ENCODE data around the gene STAB1.

The STAB1 gene, protein sequence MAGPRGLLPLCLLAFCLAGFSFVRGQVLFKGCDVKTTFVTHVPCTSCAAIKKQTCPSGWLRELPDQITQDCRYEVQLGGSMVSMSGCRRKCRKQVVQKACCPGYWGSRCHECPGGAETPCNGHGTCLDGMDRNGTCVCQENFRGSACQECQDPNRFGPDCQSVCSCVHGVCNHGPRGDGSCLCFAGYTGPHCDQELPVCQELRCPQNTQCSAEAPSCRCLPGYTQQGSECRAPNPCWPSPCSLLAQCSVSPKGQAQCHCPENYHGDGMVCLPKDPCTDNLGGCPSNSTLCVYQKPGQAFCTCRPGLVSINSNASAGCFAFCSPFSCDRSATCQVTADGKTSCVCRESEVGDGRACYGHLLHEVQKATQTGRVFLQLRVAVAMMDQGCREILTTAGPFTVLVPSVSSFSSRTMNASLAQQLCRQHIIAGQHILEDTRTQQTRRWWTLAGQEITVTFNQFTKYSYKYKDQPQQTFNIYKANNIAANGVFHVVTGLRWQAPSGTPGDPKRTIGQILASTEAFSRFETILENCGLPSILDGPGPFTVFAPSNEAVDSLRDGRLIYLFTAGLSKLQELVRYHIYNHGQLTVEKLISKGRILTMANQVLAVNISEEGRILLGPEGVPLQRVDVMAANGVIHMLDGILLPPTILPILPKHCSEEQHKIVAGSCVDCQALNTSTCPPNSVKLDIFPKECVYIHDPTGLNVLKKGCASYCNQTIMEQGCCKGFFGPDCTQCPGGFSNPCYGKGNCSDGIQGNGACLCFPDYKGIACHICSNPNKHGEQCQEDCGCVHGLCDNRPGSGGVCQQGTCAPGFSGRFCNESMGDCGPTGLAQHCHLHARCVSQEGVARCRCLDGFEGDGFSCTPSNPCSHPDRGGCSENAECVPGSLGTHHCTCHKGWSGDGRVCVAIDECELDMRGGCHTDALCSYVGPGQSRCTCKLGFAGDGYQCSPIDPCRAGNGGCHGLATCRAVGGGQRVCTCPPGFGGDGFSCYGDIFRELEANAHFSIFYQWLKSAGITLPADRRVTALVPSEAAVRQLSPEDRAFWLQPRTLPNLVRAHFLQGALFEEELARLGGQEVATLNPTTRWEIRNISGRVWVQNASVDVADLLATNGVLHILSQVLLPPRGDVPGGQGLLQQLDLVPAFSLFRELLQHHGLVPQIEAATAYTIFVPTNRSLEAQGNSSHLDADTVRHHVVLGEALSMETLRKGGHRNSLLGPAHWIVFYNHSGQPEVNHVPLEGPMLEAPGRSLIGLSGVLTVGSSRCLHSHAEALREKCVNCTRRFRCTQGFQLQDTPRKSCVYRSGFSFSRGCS (N-terminal part only)

DNA sequence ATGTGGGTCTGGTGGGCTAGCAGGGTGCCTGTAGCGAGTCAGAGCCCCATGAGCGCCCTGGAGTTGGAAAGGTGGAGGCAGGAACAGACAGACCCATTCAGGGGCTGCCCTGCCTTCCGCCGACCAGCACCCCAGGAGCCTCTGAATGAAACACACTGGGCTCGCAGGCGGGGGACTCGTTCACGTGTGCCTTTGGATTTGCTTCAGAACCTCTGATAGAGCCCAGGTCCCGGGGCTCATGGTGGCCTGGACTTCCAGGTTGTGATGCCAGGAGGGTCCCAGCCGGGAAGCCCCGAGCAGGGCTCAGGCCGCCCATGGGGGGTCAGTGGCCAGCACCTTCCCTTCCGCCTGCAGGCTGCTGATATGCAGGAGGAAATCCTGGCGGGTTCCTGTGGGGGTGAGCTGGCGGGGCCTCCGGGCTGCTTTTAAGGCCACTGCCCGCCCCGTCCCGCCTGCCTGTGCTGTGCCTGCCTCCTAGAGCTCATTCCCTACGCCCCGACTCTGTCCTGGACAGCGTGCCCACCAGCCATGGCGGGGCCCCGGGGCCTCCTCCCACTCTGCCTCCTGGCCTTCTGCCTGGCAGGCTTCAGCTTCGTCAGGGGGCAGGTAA is at the start of gene STAB1:
Gene STAB1 (plus strand): TSS at position 453 of the 610 bp plus-strand sequence. CDS start 76 bp downstream, at position 529.
- DNase-seq (ENCODE audit: low read depth in 2 of 2): no peak

DNA sequence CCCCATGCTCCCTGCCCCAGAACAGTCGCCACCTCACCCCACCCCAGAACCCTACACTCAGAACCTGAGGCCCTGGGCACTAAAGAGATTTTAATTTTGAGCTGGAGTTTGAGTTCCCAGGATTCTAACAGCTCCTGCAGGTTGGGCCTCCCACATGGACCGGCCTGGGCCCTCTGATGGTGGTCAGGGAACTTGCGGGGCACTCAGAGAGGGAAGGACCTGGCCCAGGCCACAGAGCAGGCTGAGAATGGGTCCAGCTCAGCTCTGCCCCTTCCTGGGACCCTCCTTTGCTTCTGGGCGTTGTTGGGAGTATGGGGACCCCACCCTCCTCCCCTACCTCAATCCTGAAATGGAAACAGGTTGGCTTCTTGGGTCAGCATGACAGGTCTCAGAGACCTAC is 49.1 kb upstream of the STAB1 start:
- DNase-seq (ENCODE audit: low read depth in 2 of 2): no peak

DNA sequence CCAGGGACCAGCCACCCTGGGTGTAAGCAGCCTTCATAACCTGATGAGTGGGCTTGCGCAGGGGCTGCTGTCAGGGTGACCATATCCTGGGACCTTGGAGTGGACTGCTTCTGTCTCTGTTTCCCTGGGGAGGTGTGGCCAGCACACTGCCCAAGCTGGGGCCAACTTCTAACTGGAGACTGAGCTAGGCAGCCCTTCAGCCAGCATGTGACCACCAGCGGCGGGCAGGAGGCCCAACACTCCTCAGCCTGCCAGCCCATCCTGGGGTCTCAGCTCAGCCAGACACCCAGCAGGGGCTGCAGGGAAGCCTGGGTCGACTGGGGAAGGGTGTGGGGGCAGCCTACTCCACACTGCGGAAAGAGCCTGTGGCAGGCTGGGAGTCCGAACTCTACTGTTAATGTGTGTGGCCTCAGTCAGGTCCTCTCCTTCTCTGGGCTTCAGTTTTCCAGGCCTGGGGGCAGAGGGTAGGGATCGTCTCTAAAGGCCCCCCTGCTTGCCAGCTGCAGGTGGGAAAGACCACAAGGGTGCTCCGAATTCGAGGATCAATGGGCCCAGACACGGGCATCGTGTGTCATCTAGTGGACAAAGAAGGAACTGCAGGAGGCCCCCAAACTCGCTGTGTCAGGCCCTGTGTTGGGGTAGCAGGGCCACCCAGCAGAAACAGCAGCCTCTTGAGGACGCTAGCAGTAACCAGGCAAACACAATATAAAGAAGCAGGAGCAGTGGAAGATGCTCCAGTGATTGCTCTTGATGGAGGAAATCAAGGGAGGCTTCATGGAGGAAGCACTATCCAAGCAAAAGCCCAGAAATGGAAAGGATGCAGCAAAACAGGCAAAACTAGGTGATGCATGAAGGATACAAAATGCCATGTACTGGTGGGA is 48.3 kb upstream of the STAB1 start:
- peak; percentile 61 to 72 for DNase-seq (ENCODE audit: low read depth in 2 of 2)

DNA sequence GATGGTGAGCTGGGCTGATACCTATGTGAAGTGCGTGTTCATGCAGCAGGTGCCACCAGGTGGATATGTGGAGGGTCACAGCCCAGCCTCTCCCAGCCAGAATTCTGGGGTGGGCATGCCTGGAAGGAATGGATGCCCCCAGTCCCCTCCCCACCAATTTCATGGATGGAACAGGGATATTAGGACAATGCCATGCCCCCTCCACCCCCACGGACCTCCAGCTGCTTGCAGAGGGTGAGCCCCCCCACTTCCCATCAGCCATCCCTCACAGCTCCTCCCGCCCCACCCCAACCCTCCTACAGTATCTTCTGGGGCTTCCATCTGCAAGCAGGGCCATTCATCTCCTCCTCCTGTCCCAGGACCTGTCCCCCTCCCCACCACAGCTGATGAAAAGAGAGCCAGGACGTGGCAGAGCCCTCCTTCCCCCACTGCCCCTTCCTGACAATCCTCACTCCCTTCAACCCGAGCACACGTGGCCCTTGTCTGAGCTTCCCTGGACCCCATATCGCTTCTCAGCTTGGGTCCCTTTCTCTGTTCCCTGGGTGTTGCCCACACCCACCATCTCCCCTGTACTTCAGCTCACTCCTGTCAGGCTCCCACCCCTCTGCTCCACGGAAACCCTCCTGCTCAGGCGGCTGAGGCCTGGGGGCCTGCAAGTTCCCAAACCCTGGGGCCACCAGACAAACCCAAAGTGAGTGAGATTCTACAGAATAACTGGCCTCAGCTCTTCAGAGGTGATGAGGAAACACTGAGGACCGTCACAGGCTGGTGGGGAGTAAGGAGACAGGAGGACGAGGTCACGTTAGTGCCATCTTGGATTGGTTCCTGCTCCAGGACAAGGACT is 47.4 kb upstream of the STAB1 start:
- DNase-seq (ENCODE audit: low read depth in 2 of 2): no peak

DNA sequence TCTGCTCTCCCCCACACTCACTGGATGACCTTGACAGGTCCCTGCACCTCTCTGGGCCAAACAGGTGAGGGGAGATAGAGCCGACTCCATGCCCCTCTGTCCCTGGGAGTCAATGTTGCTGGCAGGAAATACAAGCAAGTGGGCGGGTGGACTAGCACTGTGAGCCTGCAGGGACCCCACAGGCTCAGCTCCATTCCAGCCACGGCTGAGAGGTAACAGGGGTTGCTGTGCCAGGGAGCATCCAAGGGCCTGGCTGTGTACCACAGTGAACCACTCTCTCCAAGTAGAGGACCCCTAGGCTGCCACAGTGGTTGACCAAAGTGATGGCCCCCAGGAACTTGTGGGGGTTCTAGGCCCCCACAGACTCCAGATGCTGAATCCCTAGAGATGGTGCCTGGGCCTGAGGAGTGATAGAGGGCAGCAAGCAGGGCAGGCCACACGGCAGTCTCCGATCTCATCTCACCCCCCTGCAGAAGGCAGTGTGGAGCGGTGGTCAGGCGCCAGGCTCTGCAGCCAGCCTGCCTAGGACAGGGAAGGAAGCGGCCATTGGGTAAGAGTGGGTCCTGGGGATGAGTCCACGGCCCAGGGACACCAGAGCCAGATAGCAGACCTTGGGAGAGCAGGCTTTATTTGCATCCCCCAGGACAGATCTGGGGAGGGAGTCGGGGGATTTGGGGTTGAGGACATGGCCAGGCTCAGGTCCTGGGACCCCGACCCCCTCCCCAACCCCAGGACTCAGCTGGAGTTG is 44.5 kb upstream of the STAB1 start:
- DNase-seq (ENCODE audit: low read depth in 2 of 2): no peak

DNA sequence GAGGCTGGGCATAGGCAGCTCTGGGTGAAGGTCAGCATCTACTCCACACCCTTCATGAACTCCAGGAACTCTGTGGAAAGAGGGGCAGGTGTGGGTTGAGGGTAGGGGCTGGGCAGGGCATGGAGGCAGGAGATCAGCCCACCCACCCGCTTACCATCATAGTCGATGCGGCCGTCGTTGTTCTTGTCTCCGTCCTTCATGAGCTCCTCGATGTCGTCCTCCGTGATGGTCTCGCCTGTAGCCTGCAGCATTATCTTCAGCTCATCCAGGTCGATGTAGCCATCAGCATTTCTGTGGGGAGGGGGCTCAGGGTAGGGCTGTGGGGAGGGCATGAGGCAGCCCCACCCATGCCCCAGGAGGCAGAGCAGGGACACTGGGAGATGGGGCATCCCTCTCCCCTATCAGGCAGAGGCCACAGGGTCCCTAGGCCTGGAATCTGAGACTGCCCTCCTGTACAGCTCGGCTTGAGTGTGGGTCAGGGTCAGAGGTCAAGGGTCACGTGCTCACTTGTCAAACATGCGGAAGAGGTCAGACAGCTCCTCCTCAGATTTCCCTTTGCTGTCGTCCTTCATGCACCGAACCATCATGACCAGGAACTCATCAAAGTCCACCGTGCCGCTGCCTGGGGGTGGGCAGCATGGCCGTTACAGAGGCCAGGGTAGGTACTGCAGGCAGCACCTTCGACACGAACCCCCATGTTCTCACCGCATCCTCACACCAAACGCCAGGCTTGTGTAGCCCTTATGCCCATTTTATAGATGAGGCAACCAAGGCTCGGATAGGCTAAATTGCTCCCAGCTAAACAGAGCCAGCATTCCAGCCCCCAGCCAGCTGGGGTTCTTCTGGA is 43.7 kb upstream of the STAB1 start:
- no peak for DNase-seq (ENCODE audit: low read depth in 2 of 2)

DNA sequence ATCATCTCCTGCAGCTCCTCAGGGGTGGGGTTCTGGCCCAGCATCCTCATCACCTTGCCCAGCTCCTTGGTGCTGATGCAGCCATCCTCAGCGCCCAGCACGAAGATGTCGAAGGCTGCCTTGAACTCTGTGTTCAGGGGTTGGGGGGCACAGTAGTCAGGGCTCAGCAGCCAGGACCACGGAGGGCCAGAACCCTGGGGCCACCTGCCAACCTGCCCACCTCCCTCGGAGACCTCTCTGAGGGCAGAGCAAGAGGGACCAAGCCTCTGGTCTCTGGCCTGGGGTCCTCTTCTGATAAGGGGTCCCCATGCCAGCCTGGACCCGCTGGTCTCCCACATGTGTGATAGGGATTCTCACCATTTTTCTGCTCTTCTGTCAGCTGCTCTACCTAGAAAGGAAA is 43.0 kb upstream of the STAB1 start:
- no peak for DNase-seq (ENCODE audit: low read depth in 2 of 2)

DNA sequence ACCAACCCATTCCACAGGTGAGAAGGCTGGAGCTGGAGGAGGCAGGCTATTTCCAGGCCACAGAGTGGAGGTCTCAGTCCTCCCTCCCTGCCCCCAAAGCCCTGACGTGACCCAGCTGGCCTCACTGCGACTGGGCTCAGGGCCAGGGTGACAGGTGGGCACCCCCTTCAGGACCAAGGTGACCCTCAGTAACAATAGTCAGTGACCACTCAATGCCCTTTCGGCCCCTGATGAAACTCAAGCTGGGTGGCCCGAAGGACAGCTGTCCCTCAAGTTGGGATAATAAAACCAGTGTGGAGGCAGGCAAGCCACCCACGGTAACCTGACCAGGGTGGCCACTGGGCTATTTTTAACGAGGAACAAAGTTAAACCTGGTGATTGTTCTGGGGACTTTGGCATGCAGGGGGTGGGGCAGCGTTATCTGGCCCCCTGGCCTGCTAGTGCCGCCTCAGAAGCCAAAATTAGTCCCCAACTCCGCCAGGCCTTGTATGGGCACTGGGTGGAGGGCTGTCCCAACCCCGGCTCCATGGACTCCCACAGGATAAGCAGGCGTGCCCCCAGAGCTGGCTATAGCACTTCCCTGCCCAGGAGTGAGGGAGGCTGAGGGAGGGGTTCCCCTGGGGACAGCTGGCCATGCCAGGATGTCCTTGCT is 42.4 kb upstream of the STAB1 start:
- no peak for DNase-seq (ENCODE audit: low read depth in 2 of 2)

DNA sequence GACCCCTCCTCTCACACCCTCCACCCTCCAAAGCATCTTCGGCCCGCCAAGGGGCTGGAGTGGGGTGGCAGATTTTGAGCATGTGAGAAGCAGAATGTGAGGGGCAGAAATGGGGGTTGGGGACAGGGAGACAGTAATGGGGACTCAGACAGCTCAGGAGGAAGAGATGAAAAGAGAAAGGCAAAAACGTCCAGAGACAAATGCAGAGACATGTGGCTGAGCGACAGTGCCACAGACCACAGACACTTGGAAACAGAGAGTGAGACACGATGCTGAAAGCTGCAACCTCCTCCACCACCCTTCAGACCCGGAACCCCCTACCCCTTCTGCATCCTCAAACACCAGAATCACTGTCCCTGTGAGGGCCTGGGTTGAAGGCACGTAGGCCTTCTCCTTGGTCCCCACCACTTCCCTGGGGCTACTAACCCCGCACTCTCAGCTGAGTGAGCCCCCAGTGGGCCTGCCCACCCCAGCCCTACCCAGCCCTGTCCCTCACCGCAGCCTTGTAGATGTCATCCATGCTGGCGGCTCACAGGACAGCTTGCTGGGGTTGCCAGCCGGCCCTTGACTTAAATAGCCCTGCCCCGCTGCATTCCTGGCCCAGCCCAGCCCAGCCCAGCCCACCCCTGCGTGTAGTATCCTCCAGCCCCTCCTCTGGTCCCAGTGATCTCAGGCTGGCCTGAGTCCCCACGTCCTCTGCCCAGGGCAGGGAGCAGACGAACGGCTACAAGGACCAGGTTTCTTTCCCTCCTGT is 41.5 kb upstream of the STAB1 start, which contains the start of gene TNNC1:
Gene TNNC1 (minus strand): TSS at position 546 of the 754 bp plus-strand sequence. CDS start 26 bp downstream, at position 520.
- no peak for DNase-seq (ENCODE audit: low read depth in 2 of 2)

DNA sequence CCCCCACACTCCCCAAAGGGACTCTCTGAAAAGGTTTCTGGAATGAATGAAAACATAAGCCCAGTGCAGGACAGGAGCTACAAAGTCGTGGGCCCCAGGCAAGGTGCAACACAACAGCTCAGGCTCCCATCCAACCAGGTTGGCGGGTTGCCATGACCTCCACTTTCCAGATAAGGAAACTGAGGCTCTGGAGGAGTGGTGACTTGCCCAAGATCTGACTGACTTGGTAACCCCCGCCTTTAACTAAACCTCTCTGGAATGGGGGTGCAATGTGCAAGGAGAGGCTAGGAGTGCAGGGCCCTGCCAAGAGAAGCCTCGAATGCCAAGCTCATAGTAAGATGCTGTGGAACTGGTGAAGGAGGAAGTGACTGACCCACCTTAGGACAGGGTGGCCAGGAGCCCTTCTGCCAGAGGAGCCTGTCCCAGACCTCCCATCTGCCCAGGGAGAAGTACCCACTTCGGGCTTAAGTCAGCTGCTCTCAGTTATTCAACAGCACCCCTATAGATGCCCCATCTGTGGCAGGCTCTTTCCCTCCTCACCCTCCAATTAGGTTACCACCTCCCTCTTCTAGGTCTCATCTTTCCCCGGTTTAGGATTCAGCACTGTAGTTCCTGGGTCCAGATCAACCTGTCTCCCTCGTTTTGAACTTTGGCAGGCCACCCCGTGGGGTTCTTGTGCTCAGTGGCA is 40.7 kb upstream of the STAB1 start:
- DNase-seq (ENCODE audit: low read depth in 2 of 2): no peak

DNA sequence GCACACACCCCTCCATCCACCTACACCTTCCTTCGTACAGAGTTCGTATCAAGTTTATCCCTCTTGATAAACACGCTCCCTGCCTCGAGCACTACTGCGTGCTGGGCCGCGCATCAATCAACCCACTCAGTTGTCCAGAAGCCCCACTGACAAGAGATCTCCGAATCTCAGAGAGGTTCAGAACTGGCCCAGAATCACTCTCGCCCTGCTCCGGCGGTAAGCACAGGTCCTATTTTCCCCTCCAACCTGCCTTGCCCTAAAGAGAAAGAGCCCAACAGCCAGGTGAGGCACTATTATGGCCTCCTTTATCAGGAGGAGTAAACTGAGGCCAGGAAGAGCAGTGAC is 40.2 kb upstream of the STAB1 start:
- no peak for DNase-seq (ENCODE audit: low read depth in 2 of 2)

DNA sequence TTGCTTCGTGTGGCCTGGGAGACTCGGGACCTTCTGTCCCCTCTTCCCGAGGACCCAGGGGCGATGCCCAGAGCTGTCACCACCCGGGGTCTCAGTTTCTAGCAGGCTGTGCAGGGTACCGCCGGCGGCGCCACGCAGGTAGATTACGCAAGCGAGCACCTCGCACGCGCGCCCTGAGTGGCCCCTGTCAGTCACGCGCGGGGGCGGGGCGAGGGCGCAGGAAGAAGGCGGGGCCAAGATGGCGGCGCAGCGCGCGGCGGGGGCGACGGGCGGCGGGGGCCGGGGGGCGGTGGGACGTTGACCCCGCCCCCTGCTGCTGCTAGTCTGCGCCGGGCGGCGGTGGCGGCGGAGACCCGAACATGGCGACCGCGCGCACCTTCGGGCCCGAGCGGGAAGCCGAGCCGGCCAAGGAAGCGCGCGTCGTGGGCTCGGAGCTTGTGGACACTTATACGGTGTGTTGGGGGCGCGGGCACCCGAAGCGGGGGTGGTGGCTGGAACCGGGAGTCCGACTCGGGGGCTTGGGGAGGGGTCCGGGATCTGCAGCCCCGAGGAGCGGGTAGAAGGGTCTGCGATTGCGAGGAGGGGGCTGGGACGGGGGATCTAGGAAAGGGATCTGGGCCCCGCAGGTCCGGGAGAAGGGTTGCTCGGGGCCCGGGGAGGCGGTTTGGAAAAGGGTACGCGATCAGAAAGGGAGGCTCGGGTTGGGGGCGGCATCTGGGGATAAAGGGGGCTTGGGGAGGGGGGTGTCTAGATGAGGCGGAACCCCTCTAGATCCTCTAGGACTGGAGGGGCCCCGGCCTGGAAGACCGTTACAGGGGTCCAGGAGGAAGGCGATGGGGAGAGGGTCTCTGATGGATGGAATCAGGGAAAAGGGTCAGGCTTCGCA is 39.6 kb upstream of the STAB1 start, which contains the start of gene NISCH:
Gene NISCH (plus strand): TSS at position 322 of the 886 bp plus-strand sequence. CDS start 38 bp downstream, at position 360.
- DNase-seq (ENCODE audit: low read depth in 2 of 2): peak; percentile 93 to 99

DNA sequence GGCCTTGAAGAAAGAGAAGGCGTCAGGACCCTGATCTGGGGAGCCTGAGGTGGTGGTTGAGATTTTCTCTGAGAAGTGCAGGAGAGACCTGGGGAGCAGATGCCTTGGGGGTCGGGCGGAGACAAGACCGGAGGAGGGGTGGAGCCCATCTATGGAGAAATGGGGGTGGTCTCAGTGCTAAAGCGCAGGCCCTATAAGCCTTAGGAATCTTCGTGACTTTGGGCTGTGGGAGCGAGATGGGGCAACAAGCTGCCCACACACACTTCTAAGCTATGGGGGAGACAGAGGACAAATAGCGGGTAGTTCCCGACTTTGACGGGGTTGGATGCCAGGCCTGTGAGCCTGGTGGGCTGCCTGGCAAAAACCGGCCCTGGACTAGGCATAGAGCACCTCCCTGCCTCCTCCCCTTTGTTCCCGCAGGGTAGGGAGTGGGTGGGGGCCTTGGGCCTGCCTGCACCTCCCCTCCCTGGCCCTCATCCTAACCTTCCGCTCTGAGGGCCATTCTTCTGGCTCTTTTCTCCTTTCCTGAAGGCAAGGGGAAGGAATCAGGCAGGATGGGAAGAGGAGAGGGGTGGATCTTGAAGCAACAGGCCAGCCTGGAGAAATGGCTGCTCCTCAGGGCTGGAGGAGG is 38.9 kb upstream of the STAB1 start:
- no peak for DNase-seq (ENCODE audit: low read depth in 2 of 2)

DNA sequence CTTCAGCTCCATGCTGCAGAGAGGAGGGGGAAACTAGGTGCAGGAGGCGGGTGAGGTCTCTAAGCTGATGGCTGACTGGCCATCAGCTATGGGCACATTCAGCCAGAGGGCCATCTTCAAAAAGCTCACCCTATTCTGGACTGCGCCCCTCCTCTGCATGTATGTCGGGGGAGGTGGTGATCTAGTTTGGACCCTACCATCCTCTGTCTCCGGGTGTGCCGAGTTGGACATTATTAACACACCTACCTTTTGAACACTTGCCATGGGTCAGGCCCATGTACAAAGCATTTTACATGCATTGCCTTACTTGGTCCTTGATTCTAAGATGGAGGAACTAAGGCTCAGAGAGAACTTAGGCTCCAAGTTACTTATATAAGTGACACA is 38.3 kb upstream of the STAB1 start:
- no peak for DNase-seq (ENCODE audit: low read depth in 2 of 2)
